GM12873 (cell line): ENCODE results near the gene TAF5L.

ENCODE experiments used
- CTCF ChIP-seq: IDR thresholded peaks from 2 replicates; pipeline ENCODE4 v1.5.1; 2012; ENCODE audit warnings: low read depth, mild to moderate bottlenecking, moderate library complexity, low read length, control low read depth; ENCODE audit not compliant: insufficient read depth; ENCODE audit errors: missing control alignments

Gene TAF5L

GRCh38 chr1:229665912-229666558 is 40.1 kb upstream of the TAF5L start:
- no peak for TF ChIP-seq CTCF

GRCh38 chr1:229664133-229664689 is 38.3 kb upstream of the TAF5L start:
- no peak for TF ChIP-seq CTCF

- no peak for TF ChIP-seq CTCF
Measured at GRCh38 chr1:229661897-229662296, 36.0 kb upstream of the TAF5L start.

- TF ChIP-seq CTCF, result peak; percentile 95
Measured at GRCh38 chr1:229661022-229661877, 35.3 kb upstream of the TAF5L start.

GRCh38 chr1:229657993-229658755 is 32.3 kb upstream of the TAF5L start:
- no peak for TF ChIP-seq CTCF

- TF ChIP-seq CTCF, result no peak
Measured at GRCh38 chr1:229655781-229656180, 29.9 kb upstream of the TAF5L start.
